Effector memory CD4-positive, alpha-beta T cell (primary cell): ENCODE results near the gene NREP.

Experiments used
- DNase-seq, 3 donors: peaks; one replicate each; pipeline ENCODE4 v3.0.0-alpha.2; 2020
- H3K27ac ChIP-seq: 2 replicates; pipeline ENCODE4 v1.7.0; 2013; ENCODE audit warnings: mild to moderate bottlenecking, low read length, moderate library complexity; ENCODE audit not compliant: insufficient read depth, poor library complexity, severe bottlenecking
- H3K27me3 ChIP-seq: replicated peaks from 2 replicates; pipeline ENCODE4 v1.7.0; 2013; ENCODE audit warnings: mild to moderate bottlenecking, low read length; ENCODE audit not compliant: insufficient read depth, control insufficient read depth, poor library complexity, severe bottlenecking
- H3K36me3 ChIP-seq: 2 replicates; pipeline ENCODE4 v1.7.0; 2013; ENCODE audit warnings: mild to moderate bottlenecking, low read length, moderate library complexity; ENCODE audit not compliant: control insufficient read depth, insufficient read depth
- H3K4me1 ChIP-seq: 2 replicates; pipeline ENCODE4 v1.7.0; 2013; ENCODE audit warnings: low read length, mild to moderate bottlenecking; ENCODE audit not compliant: control insufficient read depth, insufficient read depth, poor library complexity, severe bottlenecking
- H3K4me3 ChIP-seq: 2 replicates; pipeline ENCODE4 v1.7.0; 2013; ENCODE audit warnings: low read length, low read depth, mild to moderate bottlenecking; ENCODE audit not compliant: insufficient read depth, poor library complexity, severe bottlenecking
- H3K9me3 ChIP-seq: 2 replicates; pipeline ENCODE4 v1.7.0; 2013; ENCODE audit warnings: mild to moderate bottlenecking, low read length, moderate library complexity; ENCODE audit not compliant: control insufficient read depth

NREP gene

DNA sequence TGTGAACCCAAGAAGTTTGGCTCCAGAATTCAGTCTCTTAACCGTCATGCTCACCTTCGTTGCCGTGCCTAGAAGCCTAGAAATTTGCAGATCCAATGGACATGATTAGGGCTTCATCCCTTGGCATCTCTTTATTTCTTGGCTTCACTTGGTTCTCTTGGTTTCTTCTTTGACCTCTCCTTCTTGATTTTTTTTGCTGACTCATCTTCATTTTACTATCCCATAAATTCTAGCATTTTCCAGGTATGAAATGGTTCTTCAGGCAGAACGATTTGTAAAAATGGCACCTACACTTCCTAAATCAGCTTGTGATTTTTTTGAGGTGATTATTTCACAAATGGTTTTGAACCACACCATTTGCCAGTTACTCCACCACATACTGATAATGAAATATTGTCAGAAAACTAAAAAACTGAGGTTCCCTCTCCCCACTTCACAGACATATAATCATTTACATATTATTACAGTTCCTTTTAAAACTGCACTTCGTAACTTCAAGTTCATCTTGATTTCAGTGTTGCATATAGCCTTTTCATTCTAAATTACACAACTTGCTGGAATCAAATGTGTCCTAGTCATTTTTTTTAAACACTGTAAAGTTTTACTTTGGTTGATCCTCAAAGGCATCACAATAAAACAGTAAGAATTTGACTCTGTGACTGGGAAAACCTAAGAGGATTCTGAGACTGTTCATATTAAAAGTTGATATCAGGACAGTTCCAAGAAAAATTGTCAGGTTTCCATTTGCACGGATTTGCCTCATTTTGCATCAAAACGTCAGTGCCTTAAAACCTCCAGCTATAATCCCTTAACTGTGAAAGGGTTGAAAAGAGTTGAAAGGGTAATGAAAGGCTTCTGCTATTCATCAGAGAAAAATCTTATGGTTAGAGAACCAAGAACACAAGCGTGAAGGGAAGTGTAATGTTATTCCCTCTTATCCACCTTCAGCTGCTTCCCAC lies 8.9 kb upstream of the NREP start:
- H3K4me3 ChIP-seq, result no peak overlapping the region
- DNase-seq, result no peak

DNA sequence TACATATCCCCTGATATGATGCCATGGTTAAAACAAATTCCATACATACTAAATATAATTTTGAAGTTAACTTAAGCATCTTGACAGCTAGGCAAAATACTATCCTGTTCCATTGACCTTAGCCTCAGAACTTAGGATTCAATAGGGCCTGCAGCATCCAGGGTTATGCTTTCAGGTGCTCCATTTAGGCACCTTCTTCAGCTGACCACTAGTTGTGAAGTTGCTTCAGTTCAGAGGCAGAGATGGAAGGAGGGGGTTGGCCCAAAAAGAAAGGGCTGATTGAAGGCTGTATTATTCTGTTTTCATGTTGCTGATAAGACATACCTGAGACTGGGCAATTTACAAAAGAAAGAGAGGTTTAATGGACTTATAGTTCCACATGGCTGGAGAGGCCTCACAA lies 7.0 kb upstream of the NREP start:
- Histone ChIP-seq H3K27ac (no peak overlapping the region), H3K36me3 (no peaks in the 10 kb centered on the region), H3K9me3 (no peaks in the 10 kb centered on the region), H3K27me3 (no peaks in the 10 kb centered on the region), H3K4me1 (no peaks in the 10 kb centered on the region), H3K4me3 (no peak overlapping the region)
- no peak for DNase-seq

More for the DNA sequence above, 8.9 kb upstream of the NREP start:
- no peaks in the 10 kb centered on the region for H3K27me3 ChIP-seq
- no peaks in the 10 kb centered on the region for H3K4me1 ChIP-seq
- H3K9me3 ChIP-seq, result no peaks in the 10 kb centered on the region
- H3K36me3 ChIP-seq, result no peaks in the 10 kb centered on the region
- no peak overlapping the region for H3K27ac ChIP-seq

GRCh38 chr5:111762895-111763294 lies 5.9 kb upstream of the NREP start:
- Histone ChIP-seq H3K4me3 (no peak overlapping the region), H3K27ac (no peak overlapping the region), H3K36me3 (no peaks in the 10 kb centered on the region), H3K9me3 (no peaks in the 10 kb centered on the region), H3K27me3 (no peaks in the 10 kb centered on the region), H3K4me1 (no peaks in the 10 kb centered on the region)
- no peak for DNase-seq

GRCh38 chr5:111758284-111758628 lies 1.3 kb upstream of the NREP start:
- Histone ChIP-seq H3K9me3 (no peaks in the 10 kb centered on the region), H3K4me3 (peak overlapping the region; percentile 60), H3K27me3 (no peaks in the 10 kb centered on the region), H3K27ac (no peak overlapping the region), H3K36me3 (no peaks in the 10 kb centered on the region), H3K4me1 (no peaks in the 10 kb centered on the region)
- DNase-seq, result no peak

DNA sequence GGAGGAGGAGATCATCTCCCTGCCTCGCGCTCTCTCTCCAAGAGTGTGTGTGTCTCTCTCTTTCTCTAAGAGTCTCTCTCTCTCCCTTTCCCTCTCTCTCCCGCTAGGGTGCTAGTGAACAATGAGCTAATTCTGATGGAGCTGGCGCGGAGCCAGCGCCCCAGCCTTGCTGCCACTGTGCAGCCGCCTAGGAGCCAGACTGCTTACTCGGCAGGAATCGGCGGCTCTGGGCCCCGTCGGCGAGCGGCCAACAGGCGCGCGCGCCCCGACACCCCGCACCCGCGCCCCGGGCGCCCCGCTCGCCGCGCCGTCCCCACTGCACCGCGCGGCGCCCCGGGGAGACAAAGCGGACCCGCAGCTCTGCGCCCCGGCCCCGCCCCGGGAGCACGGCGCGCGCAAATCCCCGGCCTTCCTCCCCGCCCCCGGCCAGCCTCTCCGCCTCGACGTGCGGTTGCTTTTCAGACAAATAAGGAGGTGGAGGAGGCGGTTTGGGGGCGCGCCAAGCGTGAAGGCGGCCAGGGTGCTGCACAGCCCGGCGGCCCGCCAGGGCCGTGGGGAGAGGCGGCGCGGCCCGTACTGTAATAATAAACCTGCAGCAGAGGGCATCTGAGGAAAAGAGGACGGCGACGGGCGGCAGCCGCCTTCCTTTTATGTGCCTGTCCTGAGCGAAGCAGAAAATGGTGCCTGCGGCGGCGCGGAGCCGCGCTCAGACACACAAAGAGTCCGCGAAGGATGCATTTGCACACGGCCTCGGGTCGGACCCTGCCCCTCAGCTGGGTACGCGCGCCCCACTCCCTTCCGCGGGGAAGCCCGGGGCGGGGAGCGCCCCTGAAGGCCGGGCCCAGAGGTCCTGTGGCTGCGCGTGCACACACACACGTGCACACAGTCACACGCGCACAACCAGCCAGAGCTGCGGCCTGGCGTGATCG lies 625 bp upstream of the NREP start:
- DNase-seq, result peak; percentile 22 to 58 (median 38)
- Histone ChIP-seq H3K36me3 (no peaks in the 10 kb centered on the region), H3K4me3 (peak overlapping the region; percentile 60), H3K4me1 (no peaks in the 10 kb centered on the region), H3K27me3 (no peaks in the 10 kb centered on the region), H3K9me3 (no peaks in the 10 kb centered on the region), H3K27ac (no peak overlapping the region)

DNA sequence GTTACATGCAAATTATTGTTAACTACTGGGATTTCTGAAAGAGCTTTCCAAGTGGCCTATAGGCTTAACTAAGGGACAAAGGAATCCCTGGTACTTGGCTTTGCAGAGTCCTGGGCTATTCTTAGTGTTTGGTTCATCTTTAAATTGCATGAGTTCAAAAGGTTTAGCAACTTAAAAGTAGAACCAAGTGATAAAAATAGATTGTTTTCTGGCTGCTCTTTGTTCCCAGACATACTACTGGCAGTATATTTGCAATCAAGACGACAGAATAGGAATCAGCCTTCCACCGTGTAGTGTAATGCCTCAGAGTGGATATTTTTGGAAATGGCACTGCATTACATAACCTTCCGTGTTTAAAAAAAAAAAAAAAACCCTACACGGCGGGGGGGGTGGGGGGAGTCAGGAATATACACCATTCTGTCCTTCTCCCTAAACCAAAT lies 1.0 kb downstream of the NREP start:
- Histone ChIP-seq H3K4me1 (no peaks in the 10 kb centered on the region), H3K36me3 (no peaks in the 10 kb centered on the region), H3K27ac (no peak overlapping the region), H3K27me3 (no peaks in the 10 kb centered on the region), H3K4me3 (no peak overlapping the region), H3K9me3 (no peaks in the 10 kb centered on the region)
- no peak for DNase-seq

GRCh38 chr5:111755345-111755941 lies 1.6 kb downstream of the NREP start:
- Histone ChIP-seq H3K36me3 (no peaks in the 10 kb centered on the region), H3K4me1 (no peaks in the 10 kb centered on the region), H3K9me3 (no peaks in the 10 kb centered on the region), H3K27me3 (no peaks in the 10 kb centered on the region), H3K27ac (no peak overlapping the region), H3K4me3 (no peak overlapping the region)
- no peak for DNase-seq

DNA sequence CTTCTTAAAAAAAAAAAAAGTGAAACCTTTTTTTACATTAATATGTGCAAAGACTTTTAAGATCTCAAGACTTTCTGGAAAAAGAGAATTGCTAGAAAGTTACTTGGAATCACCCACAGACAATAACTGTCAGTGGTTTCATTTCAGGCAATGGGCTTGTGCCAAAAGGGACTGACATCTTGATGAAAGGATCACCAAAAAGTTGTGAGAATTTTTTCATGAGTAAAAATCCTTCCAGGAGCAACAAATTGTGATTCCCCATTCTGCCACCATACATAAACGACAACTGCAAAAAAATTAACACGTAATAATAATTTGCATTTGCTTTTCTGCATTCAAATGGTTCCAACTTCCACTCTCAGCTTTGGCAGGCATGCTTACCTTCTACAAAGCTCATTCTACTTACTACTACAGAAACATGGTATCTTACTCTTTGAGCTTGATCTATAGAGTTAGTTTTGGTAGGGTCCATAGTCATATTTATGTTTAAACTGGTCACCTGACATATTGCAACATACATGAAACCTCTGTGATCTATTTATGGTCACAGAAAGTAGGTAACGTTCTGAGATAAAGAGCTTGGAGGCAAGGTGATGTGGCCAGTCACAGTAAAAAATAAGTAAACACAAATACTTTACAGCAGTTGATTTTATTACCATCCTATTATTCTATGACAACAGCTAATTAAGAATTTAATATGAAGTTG lies 3.0 kb downstream of the NREP start:
- no peaks in the 10 kb centered on the region for H3K9me3 ChIP-seq
- no peaks in the 10 kb centered on the region for H3K27me3 ChIP-seq
- no peak overlapping the region for H3K27ac ChIP-seq
- no peak overlapping the region for H3K4me3 ChIP-seq
- H3K4me1 ChIP-seq, result no peaks in the 10 kb centered on the region
- no peak for DNase-seq
- H3K36me3 ChIP-seq, result no peaks in the 10 kb centered on the region

GRCh38 chr5:111752426-111752965 lies 4.5 kb downstream of the NREP start:
- H3K27me3 ChIP-seq, result no peaks in the 10 kb centered on the region
- H3K4me3 ChIP-seq, result no peak overlapping the region
- no peak overlapping the region for H3K27ac ChIP-seq
- H3K9me3 ChIP-seq, result no peaks in the 10 kb centered on the region
- DNase-seq, result no peak
- no peaks in the 10 kb centered on the region for H3K4me1 ChIP-seq
- H3K36me3 ChIP-seq, result no peaks in the 10 kb centered on the region
